ENCODE data around the gene ATRIP.

Gene ATRIP

GRCh38 chr3:48411606-48412374 lies 34.7 kb upstream of the ATRIP start:
- H3K9ac ChIP-seq (ENCODE audit: low read depth, low read length), result no peak overlapping the region
- peaks cover 98% of the 10 kb centered on the region for H3K36me3 ChIP-seq (ENCODE audit: control insufficient read depth, insufficient read depth, low read length)
- no peaks in the 10 kb centered on the region for H3K4me1 ChIP-seq (ENCODE audit: control insufficient read depth, insufficient read depth, low read length)

GRCh38 chr3:48412375-48413001 lies 34.0 kb upstream of the ATRIP start:
- H3K9ac ChIP-seq (ENCODE audit: low read depth, low read length), result no peak overlapping the region
- no peak overlapping the region for H3K27ac ChIP-seq (ENCODE audit: low read depth, low read length)
- H3K27me3 ChIP-seq (ENCODE audit: control insufficient read depth, insufficient read depth, low read length), result no peaks in the 10 kb centered on the region
- no peaks in the 10 kb centered on the region for H3K9me3 ChIP-seq (ENCODE audit: control insufficient read depth, insufficient read depth, low read length)
- no peak overlapping the region for H3K4me3 ChIP-seq (ENCODE audit: low read depth, low read length)
- no peaks in the 10 kb centered on the region for H3K4me1 ChIP-seq (ENCODE audit: control insufficient read depth, insufficient read depth, low read length)
- peaks cover 98% of the 10 kb centered on the region for H3K36me3 ChIP-seq (ENCODE audit: control insufficient read depth, insufficient read depth, low read length)

More at GRCh38 chr3:48411606-48412374, 34.7 kb upstream of the ATRIP start:
- Histone ChIP-seq H3K27me3 (ENCODE audit: control insufficient read depth, insufficient read depth, low read length) (no peaks in the 10 kb centered on the region), H3K4me3 (ENCODE audit: low read depth, low read length) (no peak overlapping the region), H3K9me3 (ENCODE audit: control insufficient read depth, insufficient read depth, low read length) (no peaks in the 10 kb centered on the region), H3K27ac (ENCODE audit: low read depth, low read length) (no peak overlapping the region)

GRCh38 chr3:48413086-48413485 lies 33.5 kb upstream of the ATRIP start:
- H3K36me3 ChIP-seq (ENCODE audit: control insufficient read depth, insufficient read depth, low read length), result peaks cover 99% of the 10 kb centered on the region
- H3K27ac ChIP-seq (ENCODE audit: low read depth, low read length), result no peak overlapping the region

GRCh38 chr3:48413611-48414010 lies 32.9 kb upstream of the ATRIP start:
- Histone ChIP-seq H3K36me3 (ENCODE audit: control insufficient read depth, insufficient read depth, low read length) (peaks cover 99% of the 10 kb centered on the region), H3K27me3 (ENCODE audit: control insufficient read depth, insufficient read depth, low read length) (no peaks in the 10 kb centered on the region), H3K9ac (ENCODE audit: low read depth, low read length) (no peak overlapping the region)

More at GRCh38 chr3:48413086-48413485, 33.5 kb upstream of the ATRIP start:
- Histone ChIP-seq H3K9me3 (ENCODE audit: control insufficient read depth, insufficient read depth, low read length) (no peaks in the 10 kb centered on the region), H3K4me1 (ENCODE audit: control insufficient read depth, insufficient read depth, low read length) (no peaks in the 10 kb centered on the region), H3K27me3 (ENCODE audit: control insufficient read depth, insufficient read depth, low read length) (no peaks in the 10 kb centered on the region), H3K4me3 (ENCODE audit: low read depth, low read length) (no peak overlapping the region), H3K9ac (ENCODE audit: low read depth, low read length) (no peak overlapping the region)

GRCh38 chr3:48414376-48415250 lies 31.9 kb upstream of the ATRIP start:
- Histone ChIP-seq H3K9ac (ENCODE audit: low read depth, low read length) (no peak overlapping the region), H3K4me3 (ENCODE audit: low read depth, low read length) (no peak overlapping the region), H3K36me3 (ENCODE audit: control insufficient read depth, insufficient read depth, low read length) (peaks cover 99% of the 10 kb centered on the region), H3K4me1 (ENCODE audit: control insufficient read depth, insufficient read depth, low read length) (no peaks in the 10 kb centered on the region), H3K27me3 (ENCODE audit: control insufficient read depth, insufficient read depth, low read length) (no peaks in the 10 kb centered on the region), H3K9me3 (ENCODE audit: control insufficient read depth, insufficient read depth, low read length) (no peaks in the 10 kb centered on the region), H3K27ac (ENCODE audit: low read depth, low read length) (no peak overlapping the region)

More at GRCh38 chr3:48413611-48414010, 32.9 kb upstream of the ATRIP start:
- Histone ChIP-seq H3K27ac (ENCODE audit: low read depth, low read length) (no peak overlapping the region), H3K9me3 (ENCODE audit: control insufficient read depth, insufficient read depth, low read length) (no peaks in the 10 kb centered on the region), H3K4me1 (ENCODE audit: control insufficient read depth, insufficient read depth, low read length) (no peaks in the 10 kb centered on the region), H3K4me3 (ENCODE audit: low read depth, low read length) (no peak overlapping the region)

- Histone ChIP-seq H3K4me3 (ENCODE audit: low read depth, low read length) (no peak overlapping the region), H3K9me3 (ENCODE audit: control insufficient read depth, insufficient read depth, low read length) (no peaks in the 10 kb centered on the region), H3K9ac (ENCODE audit: low read depth, low read length) (no peak overlapping the region), H3K27me3 (ENCODE audit: control insufficient read depth, insufficient read depth, low read length) (no peaks in the 10 kb centered on the region), H3K4me1 (ENCODE audit: control insufficient read depth, insufficient read depth, low read length) (no peaks in the 10 kb centered on the region), H3K36me3 (ENCODE audit: control insufficient read depth, insufficient read depth, low read length) (peaks cover 99% of the 10 kb centered on the region), H3K27ac (ENCODE audit: low read depth, low read length) (no peak overlapping the region)
These were observed 31.1 kb upstream of the ATRIP start for GRCh38 chr3:48415251-48415953.

- Histone ChIP-seq H3K9me3 (ENCODE audit: control insufficient read depth, insufficient read depth, low read length) (no peaks in the 10 kb centered on the region), H3K4me3 (ENCODE audit: low read depth, low read length) (no peak overlapping the region), H3K36me3 (ENCODE audit: control insufficient read depth, insufficient read depth, low read length) (peaks cover 99% of the 10 kb centered on the region), H3K27ac (ENCODE audit: low read depth, low read length) (no peak overlapping the region), H3K27me3 (ENCODE audit: control insufficient read depth, insufficient read depth, low read length) (no peaks in the 10 kb centered on the region), H3K4me1 (ENCODE audit: control insufficient read depth, insufficient read depth, low read length) (no peaks in the 10 kb centered on the region), H3K9ac (ENCODE audit: low read depth, low read length) (no peak overlapping the region)
These were observed 30.4 kb upstream of the ATRIP start for GRCh38 chr3:48416091-48416505.

- peaks cover 99% of the 10 kb centered on the region for H3K36me3 ChIP-seq (ENCODE audit: control insufficient read depth, insufficient read depth, low read length)
- no peak overlapping the region for H3K27ac ChIP-seq (ENCODE audit: low read depth, low read length)
- no peaks in the 10 kb centered on the region for H3K27me3 ChIP-seq (ENCODE audit: control insufficient read depth, insufficient read depth, low read length)
These were observed 30.0 kb upstream of the ATRIP start for GRCh38 chr3:48416546-48416945.

GRCh38 chr3:48417529-48418108 lies 28.9 kb upstream of the ATRIP start:
- H3K4me3 ChIP-seq (ENCODE audit: low read depth, low read length), result no peak overlapping the region
- H3K9me3 ChIP-seq (ENCODE audit: control insufficient read depth, insufficient read depth, low read length), result no peaks in the 10 kb centered on the region
- H3K36me3 ChIP-seq (ENCODE audit: control insufficient read depth, insufficient read depth, low read length), result peaks cover 99% of the 10 kb centered on the region
- no peak overlapping the region for H3K27ac ChIP-seq (ENCODE audit: low read depth, low read length)
- no peak overlapping the region for H3K9ac ChIP-seq (ENCODE audit: low read depth, low read length)
- H3K4me1 ChIP-seq (ENCODE audit: control insufficient read depth, insufficient read depth, low read length), result no peaks in the 10 kb centered on the region
- H3K27me3 ChIP-seq (ENCODE audit: control insufficient read depth, insufficient read depth, low read length), result no peaks in the 10 kb centered on the region

More at GRCh38 chr3:48416546-48416945, 30.0 kb upstream of the ATRIP start:
- H3K9me3 ChIP-seq (ENCODE audit: control insufficient read depth, insufficient read depth, low read length), result no peaks in the 10 kb centered on the region
- H3K9ac ChIP-seq (ENCODE audit: low read depth, low read length), result no peak overlapping the region
- H3K4me1 ChIP-seq (ENCODE audit: control insufficient read depth, insufficient read depth, low read length), result no peaks in the 10 kb centered on the region
- no peak overlapping the region for H3K4me3 ChIP-seq (ENCODE audit: low read depth, low read length)

- H3K27ac ChIP-seq (ENCODE audit: low read depth, low read length), result no peak overlapping the region
- H3K36me3 ChIP-seq (ENCODE audit: control insufficient read depth, insufficient read depth, low read length), result peaks cover 99% of the 10 kb centered on the region
- no peak overlapping the region for H3K4me3 ChIP-seq (ENCODE audit: low read depth, low read length)
- H3K9me3 ChIP-seq (ENCODE audit: control insufficient read depth, insufficient read depth, low read length), result no peaks in the 10 kb centered on the region
- H3K9ac ChIP-seq (ENCODE audit: low read depth, low read length), result no peak overlapping the region
- H3K4me1 ChIP-seq (ENCODE audit: control insufficient read depth, insufficient read depth, low read length), result no peaks in the 10 kb centered on the region
- H3K27me3 ChIP-seq (ENCODE audit: control insufficient read depth, insufficient read depth, low read length), result no peaks in the 10 kb centered on the region
These were observed 28.4 kb upstream of the ATRIP start for GRCh38 chr3:48418140-48418539.

All from HUES48 (cell line).